ENCODE results near the gene DYNLL1.

Gene DYNLL1

GRCh38 chr12:120474616-120474960 is 21.3 kb upstream of the DYNLL1 start:
- Histone ChIP-seq H2BK5ac (ENCODE audit: low read depth, low read length, poor library complexity) (no peak overlapping the region), H3K27me3 (ENCODE audit: insufficient read depth, low read length) (no peaks in the 10 kb centered on the region), H3K79me2 (ENCODE audit: control insufficient read depth, insufficient read depth, low read length, poor library complexity) (peaks cover 2% of the 10 kb centered on the region), H3K4me3 (ENCODE audit: low read depth, low read length) (no peak overlapping the region), H2BK120ac (ENCODE audit: insufficient read depth, low read length, poor library complexity) (no peak overlapping the region), H4K8ac (ENCODE audit: low read depth, low read length) (no peak overlapping the region), H3K9me3 (ENCODE audit: insufficient read depth, low read depth, low read length) (no peaks in the 10 kb centered on the region), H4K12ac (ENCODE audit: low read depth, low read length) (no peak overlapping the region), H2AFZ (ENCODE audit: insufficient read depth, low read length, poor library complexity) (no peak overlapping the region), H3K18ac (ENCODE audit: low read length) (no peak overlapping the region), H3K27ac (ENCODE audit: low read depth, low read length) (peak overlapping the region; percentile 17), H2AK5ac (ENCODE audit: low read length) (no peak overlapping the region), H3K4ac (ENCODE audit: low read depth, low read length) (no peak overlapping the region), H3K23ac (ENCODE audit: low read length) (no peak overlapping the region), H3K4me1 (ENCODE audit: control insufficient read depth in 1 of 2, insufficient read depth in 2 of 2, low read length in 2 of 2) (peaks cover 10 to 18% of the 10 kb centered on the region in 2 experiments), H2BK12ac (ENCODE audit: low read length) (no peak overlapping the region), H3K4me2 (ENCODE audit: low read length) (peak overlapping the region; percentile 31), H3K9ac (ENCODE audit: low read length) (no peak overlapping the region), H4K91ac (ENCODE audit: low read depth, low read length) (no peak overlapping the region), H3K36me3 (ENCODE audit: control insufficient read depth in 1 of 2, insufficient read depth in 2 of 2, low read length in 2 of 2) (no peaks in the 10 kb centered on the region), H3K14ac (ENCODE audit: low read length) (no peak overlapping the region), H3K79me1 (ENCODE audit: low read length) (peaks cover 2% of the 10 kb centered on the region)
- no CpG with 5 or more reads among the region's 2 CpGs for WGBS (ENCODE audit: extremely low coverage, insufficient coverage, insufficient read length)
- DNase-seq, result peak; percentile 91 to 96

- Histone ChIP-seq H3K79me2 (ENCODE audit: control insufficient read depth, insufficient read depth, low read length, poor library complexity) (no peaks in the 10 kb centered on the region), H4K91ac (ENCODE audit: low read depth, low read length) (no peak overlapping the region), H3K9me3 (ENCODE audit: insufficient read depth, low read depth, low read length) (no peaks in the 10 kb centered on the region), H4K12ac (ENCODE audit: low read depth, low read length) (no peak overlapping the region), H2AK5ac (ENCODE audit: low read length) (no peak overlapping the region), H3K27me3 (ENCODE audit: insufficient read depth, low read length) (no peaks in the 10 kb centered on the region), H3K27ac (ENCODE audit: low read depth, low read length) (no peak overlapping the region), H3K79me1 (ENCODE audit: low read length) (no peaks in the 10 kb centered on the region), H2BK12ac (ENCODE audit: low read length) (no peak overlapping the region), H3K4me3 (ENCODE audit: low read depth, low read length) (no peak overlapping the region), H2BK5ac (ENCODE audit: low read depth, low read length, poor library complexity) (no peak overlapping the region), H3K4me1 (ENCODE audit: control insufficient read depth in 1 of 2, insufficient read depth in 2 of 2, low read length in 2 of 2) (peaks cover 6 to 11% of the 10 kb centered on the region in 2 experiments), H2AFZ (ENCODE audit: insufficient read depth, low read length, poor library complexity) (no peak overlapping the region), H3K4ac (ENCODE audit: low read depth, low read length) (no peak overlapping the region), H3K4me2 (ENCODE audit: low read length) (no peak overlapping the region), H3K36me3 (ENCODE audit: control insufficient read depth in 1 of 2, insufficient read depth in 2 of 2, low read length in 2 of 2) (no peaks in the 10 kb centered on the region), H3K9ac (ENCODE audit: low read length) (no peak overlapping the region), H3K18ac (ENCODE audit: low read length) (no peak overlapping the region), H3K23ac (ENCODE audit: low read length) (no peak overlapping the region), H3K14ac (ENCODE audit: low read length) (no peak overlapping the region), H2BK120ac (ENCODE audit: insufficient read depth, low read length, poor library complexity) (no peak overlapping the region), H4K8ac (ENCODE audit: low read depth, low read length) (no peak overlapping the region)
- WGBS (ENCODE audit: extremely low coverage, insufficient coverage, insufficient read length), result no CpG with 5 or more reads among the region's 1 CpG
- DNase-seq, result no peak
Measured at GRCh38 chr12:120475643-120476042, 20.3 kb upstream of the DYNLL1 start.

- Histone ChIP-seq H3K9me3 (ENCODE audit: insufficient read depth, low read depth, low read length) (no peaks in the 10 kb centered on the region), H2BK120ac (ENCODE audit: insufficient read depth, low read length, poor library complexity) (no peak overlapping the region), H3K79me2 (ENCODE audit: control insufficient read depth, insufficient read depth, low read length, poor library complexity) (no peaks in the 10 kb centered on the region), H3K18ac (ENCODE audit: low read length) (no peak overlapping the region), H2BK12ac (ENCODE audit: low read length) (no peak overlapping the region), H4K8ac (ENCODE audit: low read depth, low read length) (no peak overlapping the region), H3K23ac (ENCODE audit: low read length) (no peak overlapping the region), H3K4me2 (ENCODE audit: low read length) (no peak overlapping the region), H3K4me3 (ENCODE audit: low read depth, low read length) (no peak overlapping the region), H3K4me1 (ENCODE audit: control insufficient read depth in 1 of 2, insufficient read depth in 2 of 2, low read length in 2 of 2) (peaks cover 0 to 6% of the 10 kb centered on the region in 2 experiments), H3K36me3 (ENCODE audit: control insufficient read depth in 1 of 2, insufficient read depth in 2 of 2, low read length in 2 of 2) (no peaks in the 10 kb centered on the region), H3K9ac (ENCODE audit: low read length) (no peak overlapping the region), H4K12ac (ENCODE audit: low read depth, low read length) (no peak overlapping the region), H3K14ac (ENCODE audit: low read length) (no peak overlapping the region), H3K79me1 (ENCODE audit: low read length) (no peaks in the 10 kb centered on the region), H3K4ac (ENCODE audit: low read depth, low read length) (no peak overlapping the region), H2AFZ (ENCODE audit: insufficient read depth, low read length, poor library complexity) (no peak overlapping the region), H3K27ac (ENCODE audit: low read depth, low read length) (no peak overlapping the region), H3K27me3 (ENCODE audit: insufficient read depth, low read length) (no peaks in the 10 kb centered on the region), H4K91ac (ENCODE audit: low read depth, low read length) (no peak overlapping the region), H2BK5ac (ENCODE audit: low read depth, low read length, poor library complexity) (no peak overlapping the region), H2AK5ac (ENCODE audit: low read length) (no peak overlapping the region)
- WGBS (ENCODE audit: extremely low coverage, insufficient coverage, insufficient read length), result no CpG with 5 or more reads among the region's 1 CpG
- DNase-seq, result no peak
Measured at GRCh38 chr12:120479458-120479857, 16.5 kb upstream of the DYNLL1 start.

- Histone ChIP-seq H3K4me2 (ENCODE audit: low read length) (no peak overlapping the region), H3K27ac (ENCODE audit: low read depth, low read length) (no peak overlapping the region), H3K9me3 (ENCODE audit: insufficient read depth, low read depth, low read length) (no peaks in the 10 kb centered on the region), H2AK5ac (ENCODE audit: low read length) (no peak overlapping the region), H4K91ac (ENCODE audit: low read depth, low read length) (no peak overlapping the region), H3K36me3 (ENCODE audit: control insufficient read depth in 1 of 2, insufficient read depth in 2 of 2, low read length in 2 of 2) (no peaks in the 10 kb centered on the region), H3K18ac (ENCODE audit: low read length) (peak overlapping the region; percentile 5), H3K4ac (ENCODE audit: low read depth, low read length) (no peak overlapping the region), H2BK12ac (ENCODE audit: low read length) (no peak overlapping the region), H3K4me3 (ENCODE audit: low read depth, low read length) (no peak overlapping the region), H3K9ac (ENCODE audit: low read length) (no peak overlapping the region), H2AFZ (ENCODE audit: insufficient read depth, low read length, poor library complexity) (no peak overlapping the region), H2BK5ac (ENCODE audit: low read depth, low read length, poor library complexity) (no peak overlapping the region), H3K23ac (ENCODE audit: low read length) (no peak overlapping the region), H3K4me1 (ENCODE audit: control insufficient read depth in 1 of 2, insufficient read depth in 2 of 2, low read length in 2 of 2) (peaks cover 0 to 2% of the 10 kb centered on the region in 2 experiments), H3K79me1 (ENCODE audit: low read length) (no peaks in the 10 kb centered on the region), H4K12ac (ENCODE audit: low read depth, low read length) (no peak overlapping the region), H3K27me3 (ENCODE audit: insufficient read depth, low read length) (no peaks in the 10 kb centered on the region), H2BK120ac (ENCODE audit: insufficient read depth, low read length, poor library complexity) (no peak overlapping the region), H3K14ac (ENCODE audit: low read length) (no peak overlapping the region), H4K8ac (ENCODE audit: low read depth, low read length) (no peak overlapping the region), H3K79me2 (ENCODE audit: control insufficient read depth, insufficient read depth, low read length, poor library complexity) (no peaks in the 10 kb centered on the region)
- no CpG with 5 or more reads among the region's 1 CpG for WGBS (ENCODE audit: extremely low coverage, insufficient coverage, insufficient read length)
- no peak for DNase-seq
Measured at GRCh38 chr12:120480211-120480610, 15.7 kb upstream of the DYNLL1 start.
